GM10266 (cell line): Measurements from ENCODE around the gene MGP.

Experiments used
- DNase-seq: peaks from one replicate; pipeline ENCODE4 v3.0.0; 2012; ENCODE audit errors: extremely low spot score
- TF ChIP-seq, protein P1 (sequence below): IDR thresholded peaks from 2 replicates; pipeline ENCODE4 v1.5.1; 2012; ENCODE audit warnings: mild to moderate bottlenecking, low read depth; ENCODE audit not compliant: control insufficient read depth, insufficient read depth; ENCODE audit errors: missing control alignments

MGP gene

DNA sequence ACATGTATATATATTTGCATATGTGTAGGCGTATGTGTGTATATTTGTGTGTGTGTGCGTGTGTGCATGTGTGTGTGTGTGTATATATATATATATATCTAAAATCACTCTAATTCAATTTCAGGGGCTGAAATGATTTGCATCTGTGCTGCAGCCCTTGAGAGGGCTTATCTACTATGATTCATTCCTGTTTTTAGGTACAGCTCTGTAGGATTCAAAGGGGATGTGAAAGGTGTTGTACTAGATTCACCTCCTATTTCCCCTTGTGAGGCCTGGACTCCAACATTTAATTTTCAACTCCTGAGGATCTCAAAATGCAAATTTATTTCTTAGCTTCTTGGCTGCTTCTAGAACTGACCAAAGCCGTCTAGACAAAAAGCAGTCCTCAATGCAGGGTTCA, 41.6 kb upstream of the MGP start:
- TF ChIP-seq, protein P1, sequence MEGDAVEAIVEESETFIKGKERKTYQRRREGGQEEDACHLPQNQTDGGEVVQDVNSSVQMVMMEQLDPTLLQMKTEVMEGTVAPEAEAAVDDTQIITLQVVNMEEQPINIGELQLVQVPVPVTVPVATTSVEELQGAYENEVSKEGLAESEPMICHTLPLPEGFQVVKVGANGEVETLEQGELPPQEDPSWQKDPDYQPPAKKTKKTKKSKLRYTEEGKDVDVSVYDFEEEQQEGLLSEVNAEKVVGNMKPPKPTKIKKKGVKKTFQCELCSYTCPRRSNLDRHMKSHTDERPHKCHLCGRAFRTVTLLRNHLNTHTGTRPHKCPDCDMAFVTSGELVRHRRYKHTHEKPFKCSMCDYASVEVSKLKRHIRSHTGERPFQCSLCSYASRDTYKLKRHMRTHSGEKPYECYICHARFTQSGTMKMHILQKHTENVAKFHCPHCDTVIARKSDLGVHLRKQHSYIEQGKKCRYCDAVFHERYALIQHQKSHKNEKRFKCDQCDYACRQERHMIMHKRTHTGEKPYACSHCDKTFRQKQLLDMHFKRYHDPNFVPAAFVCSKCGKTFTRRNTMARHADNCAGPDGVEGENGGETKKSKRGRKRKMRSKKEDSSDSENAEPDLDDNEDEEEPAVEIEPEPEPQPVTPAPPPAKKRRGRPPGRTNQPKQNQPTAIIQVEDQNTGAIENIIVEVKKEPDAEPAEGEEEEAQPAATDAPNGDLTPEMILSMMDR: no peak

DNA sequence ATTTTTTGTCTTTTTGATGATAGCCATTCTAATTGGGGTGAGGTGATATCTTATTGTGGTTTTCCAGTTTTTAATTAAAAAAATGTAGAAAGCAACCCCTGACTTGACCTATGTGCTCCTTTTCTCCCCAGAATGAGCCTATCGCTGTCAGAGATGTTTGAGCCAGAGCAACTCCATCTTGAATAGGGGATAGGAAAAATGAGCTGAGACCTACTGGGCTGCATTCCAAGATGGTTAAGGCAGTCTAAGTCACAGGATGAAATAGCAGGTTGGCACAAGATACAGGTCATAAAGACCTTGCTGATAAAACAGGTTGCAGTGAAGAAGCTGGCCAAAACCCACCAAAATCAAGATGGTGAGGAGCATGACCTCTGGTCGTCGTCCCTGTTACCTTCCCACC, 38.9 kb upstream of the MGP start:
- TF ChIP-seq, protein P1: no peak
- DNase-seq: no peak

More for the DNA sequence above, 41.6 kb upstream of the MGP start:
- DNase-seq: no peak

DNA sequence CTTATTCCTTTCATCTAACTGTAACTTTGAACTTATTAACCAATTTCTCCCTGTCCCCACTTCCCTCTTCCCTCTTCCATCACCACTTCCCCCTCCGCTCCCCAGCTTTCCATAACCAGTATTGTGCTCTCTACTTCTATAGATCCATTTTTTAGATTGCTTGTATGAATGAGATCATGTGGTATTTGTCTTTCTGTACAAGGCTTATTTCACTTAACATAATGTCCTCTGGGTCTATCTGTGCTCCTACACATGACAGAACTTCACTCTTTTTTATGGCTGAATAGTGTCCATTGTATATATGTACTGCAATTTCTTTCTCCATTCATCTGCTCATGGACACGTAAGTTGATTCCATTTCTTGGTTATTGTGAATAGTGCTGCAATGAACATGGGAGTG, 38.3 kb upstream of the MGP start:
- TF ChIP-seq, protein P1: no peak
- no peak for DNase-seq

DNA sequence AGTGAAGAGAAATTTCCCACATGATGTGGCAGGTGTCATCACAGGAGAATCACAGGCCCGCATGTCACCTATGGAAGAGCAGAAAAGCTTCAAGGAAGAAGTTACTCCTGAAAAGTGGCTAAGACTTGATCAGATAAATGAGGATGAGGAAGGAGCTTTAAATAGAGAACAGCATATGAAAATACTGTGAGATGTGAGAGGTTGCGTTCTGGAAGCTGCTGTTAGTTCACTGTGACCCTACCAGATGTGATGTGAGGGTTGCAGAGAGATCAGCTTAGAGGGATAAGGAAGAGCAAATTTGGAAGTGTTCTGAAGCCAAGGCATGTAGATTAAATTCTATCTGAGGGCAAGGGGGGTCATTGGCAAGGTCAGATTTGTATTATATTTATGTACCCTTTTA, 35.6 kb upstream of the MGP start:
- no peak for DNase-seq
- TF ChIP-seq, protein P1: no peak

DNA sequence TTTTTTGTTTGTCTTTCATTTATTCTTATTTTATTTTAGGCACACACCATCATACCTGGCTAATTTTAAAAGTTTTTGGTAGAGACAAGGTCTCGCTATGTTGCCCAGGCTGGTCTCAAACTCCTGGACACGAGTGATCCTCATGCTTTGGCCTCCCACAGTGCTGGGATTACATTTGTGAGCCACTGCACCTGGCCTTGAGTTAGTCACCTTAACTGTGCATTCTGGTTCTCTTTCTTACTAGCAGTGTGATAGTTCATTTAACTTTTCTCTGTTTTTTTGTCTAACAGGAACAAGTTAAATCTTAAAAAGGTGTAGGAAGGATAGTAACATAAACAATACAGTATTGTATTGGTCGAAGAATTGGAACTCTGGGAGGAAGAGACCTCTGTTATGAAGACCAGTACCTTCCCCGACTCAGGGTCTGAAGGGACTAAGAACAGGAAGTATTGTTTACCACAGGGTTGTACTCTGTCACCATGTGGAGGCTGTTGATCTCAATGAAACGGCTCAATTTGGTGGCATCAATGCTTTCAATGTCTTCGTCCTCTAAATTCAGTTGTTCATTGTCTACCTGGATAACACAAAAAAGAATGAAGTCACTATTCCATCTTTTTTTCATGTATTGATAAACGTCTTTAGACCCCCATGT, 34.9 kb upstream of the MGP start:
- TF ChIP-seq, protein P1: no peak
- DNase-seq: no peak

DNA sequence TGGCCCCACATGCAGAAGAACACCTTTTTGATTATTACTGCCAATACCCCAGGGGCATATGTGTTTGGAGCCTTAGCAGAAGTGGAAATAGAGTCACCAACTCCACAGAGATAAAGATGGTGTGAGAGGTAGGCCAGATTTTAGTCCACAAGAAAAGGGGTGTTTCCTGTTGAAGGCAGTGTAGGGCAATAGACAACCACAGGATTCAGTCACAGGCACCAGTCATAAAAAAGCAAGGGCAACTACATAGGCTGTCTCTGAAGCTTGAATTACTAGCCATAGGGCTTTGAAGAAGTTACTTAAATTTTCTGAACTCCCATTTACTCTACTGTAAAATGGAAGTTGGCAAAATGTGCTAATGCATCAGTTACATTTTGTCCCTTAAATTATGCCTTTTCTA, 33.8 kb upstream of the MGP start:
- no peak for DNase-seq
- TF ChIP-seq, protein P1: no peak

DNA sequence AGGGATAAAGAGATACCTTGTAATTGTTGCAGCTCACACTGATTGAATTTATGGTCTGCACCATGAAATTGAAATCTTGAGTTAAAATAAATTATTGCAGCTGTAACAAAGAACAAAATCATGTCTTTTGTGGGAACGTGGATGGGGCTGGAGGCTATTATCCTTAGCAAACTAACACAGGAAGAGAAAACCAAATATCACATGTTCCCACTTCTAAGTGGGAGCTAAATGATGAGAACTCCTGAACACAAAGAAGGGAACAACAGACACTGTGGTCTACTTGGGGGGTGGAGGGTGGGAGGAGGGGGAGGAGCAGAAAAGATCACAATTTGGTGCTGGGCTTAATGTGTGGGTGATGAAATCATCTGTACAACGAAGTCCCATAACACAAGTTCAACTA, 30.1 kb upstream of the MGP start:
- TF ChIP-seq, protein P1: no peak
- no peak for DNase-seq
